SK-N-SH (cell line): ENCODE data around the gene GLDC. TPM values are rescaled to one million over a fixed set of nuclear protein-coding genes. Genes with fewer than 3 reads are reported as not detected.

Experiments used
- CTCF ChIP-seq: fragments of 200-600 bp; sonication (generic); IDR thresholded peaks from 2 replicates; pipeline ENCODE4 v1.6.1; 2017; ENCODE audit warnings: antibody characterized with exemption, mild to moderate bottlenecking, moderate library complexity
- EP300 ChIP-seq, 2 experiments: IDR thresholded peaks; 2 replicates each; pipeline versions ENCODE4 v1.4.0 to v1.6.1; 2012; ENCODE audit warnings: borderline replicate concordance in 1 of 2, low read depth in 1 of 2, low read length in 1 of 2
- EZH2phosphoT487 ChIP-seq: fragments of 200-600 bp; sonication (generic); IDR thresholded peaks from 2 replicates; pipeline ENCODE4 v1.6.1; 2017; ENCODE audit warnings: low read depth, mixed run types, mild to moderate bottlenecking, antibody characterized with exemption, moderate library complexity, borderline replicate concordance
- FOSL2 ChIP-seq: IDR thresholded peaks from 2 replicates; pipeline ENCODE4 v1.4.0; 2012; ENCODE audit warnings: low read depth, mild to moderate bottlenecking, moderate library complexity, borderline replicate concordance
- FOXJ3 ChIP-seq: sonication (generic); formaldehyde crosslinking; IDR thresholded peaks from 2 replicates; pipeline ENCODE4 v1.5.1; 2020; ENCODE audit warnings: mild to moderate bottlenecking, missing genetic modification reagents
- GABPA ChIP-seq: IDR thresholded peaks from 2 replicates; pipeline ENCODE4 v1.4.0; 2012; ENCODE audit warnings: low read depth, mild to moderate bottlenecking
- GATA2 ChIP-seq: sonication (generic); formaldehyde crosslinking; IDR thresholded peaks from 2 replicates; pipeline ENCODE4 v1.5.0; 2020; ENCODE audit warnings: mild to moderate bottlenecking, missing genetic modification reagents
- MXI1 ChIP-seq: IDR thresholded peaks from 2 replicates; pipeline ENCODE4 v1.6.1; 2012; ENCODE audit warnings: mild to moderate bottlenecking, low read depth, low read length, improper control_type of control experiment
- NRF1 ChIP-seq: IDR thresholded peaks from 2 replicates; pipeline ENCODE4 v1.6.1; 2012; ENCODE audit warnings: low read depth, mild to moderate bottlenecking, low read length
- PBX3 ChIP-seq: IDR thresholded peaks from 2 replicates; pipeline ENCODE4; 2012
- REST ChIP-seq: IDR thresholded peaks from 2 replicates; pipeline ENCODE4 v1.6.1; 2012; ENCODE audit warnings: mild to moderate bottlenecking, low read depth, low read length, moderate library complexity
- TAF1 ChIP-seq: IDR thresholded peaks from 2 replicates; pipeline ENCODE4 v1.6.1; 2012; ENCODE audit warnings: low read depth, mild to moderate bottlenecking, low read length, moderate library complexity, borderline replicate concordance
- TCF12 ChIP-seq: IDR thresholded peaks from 2 replicates; pipeline ENCODE4 v1.4.0; 2012
- USF2 ChIP-seq: fragments of 150-350 bp; IDR thresholded peaks from 2 replicates; pipeline ENCODE4 v1.6.1; 2017; ENCODE audit warnings: antibody characterized with exemption, low read length, low read depth, borderline replicate concordance
- polyA plus RNA-seq, 3 experiments: library from polyadenylated mRNA; depleted of rRNA; stranded (reverse); fragments of >200 nt; gene quantifications; 2 replicates each; pipeline ENCODE4 v1.2.3, GENCODE V29; 2012

GLDC gene
- polyA plus RNA-seq, 1 of the 3 experiments (the other 2 are of a cell fraction), result 4.1 TPM

GRCh38 chr9:6658628-6659353, 13.3 kb upstream of the GLDC start (continued):
- TF ChIP-seq REST (no peak), TCF12 (no peak), MXI1 (no peak), EP300 (IDR thresholded peaks at IDR 0.05; ENCODE audit: borderline replicate concordance in 1 of 2, low read depth in 1 of 2, low read length in 1 of 2) (no peak), GATA2 (CRISPR knock-in tag) (no peak), TAF1 (no peak), PBX3 (no peak), FOSL2 (no peak), CTCF (no peak), USF2 (no peak), EZH2phosphoT487 (no peak), FOXJ3 (CRISPR knock-in tag) (no peak), NRF1 (no peak), GABPA (no peak)
